Stimulated activated CD8-positive, alpha-beta memory T cell treated with anti-CD3 and anti-CD28 coated beads, Interleukin-12 subunit alpha, Interleukin-12 subunit beta, amount 100 ng/mL, for 1 hour (primary cell): ENCODE results near the gene PRPF8.
"Not testable (repeated sequence)": the region's sequence is repeated elsewhere in the genome, so short reads cannot be mapped to it uniquely, and the experiment has no call there.

Experiments used
- DNase-seq: peaks from one replicate; pipeline ENCODE4 v3.0.0-alpha.2; 2020; ENCODE audit warnings: low read depth

Gene PRPF8

GRCh38 chr17:1716076-1716911 is 31.6 kb upstream of the PRPF8 start:
- DNase-seq = peak; percentile 99

GRCh38 chr17:1715803-1716075 is 31.1 kb upstream of the PRPF8 start:
- no peak for DNase-seq

- DNase-seq = peak; percentile 25
Measured at GRCh38 chr17:1714980-1715802, 30.5 kb upstream of the PRPF8 start.

GRCh38 chr17:1714427-1714979 is 29.8 kb upstream of the PRPF8 start:
- DNase-seq = no peak

- DNase-seq = no peak
Measured at GRCh38 chr17:1713878-1714426, 29.3 kb upstream of the PRPF8 start.

GRCh38 chr17:1713160-1713877 is 28.7 kb upstream of the PRPF8 start:
- DNase-seq = no peak

GRCh38 chr17:1712271-1712670 is 27.6 kb upstream of the PRPF8 start:
- DNase-seq = no peak

GRCh38 chr17:1711804-1712203 is 27.1 kb upstream of the PRPF8 start:
- no peak for DNase-seq

- DNase-seq = no peak
Measured at GRCh38 chr17:1710807-1711553, 26.3 kb upstream of the PRPF8 start.

GRCh38 chr17:1709971-1710806 is 25.5 kb upstream of the PRPF8 start, which contains the start of gene TLCD2:
TSS of gene TLCD2 (minus strand) at chr17:1710377. CDS start at chr17:1710242, 135 bp downstream.
- no peak for DNase-seq

- no peak for DNase-seq
Measured at GRCh38 chr17:1709403-1709951, 24.8 kb upstream of the PRPF8 start.

- not testable (repeated sequence) for DNase-seq
Measured at GRCh38 chr17:1708791-1709346, 24.2 kb upstream of the PRPF8 start.

- no peak for DNase-seq
Measured at GRCh38 chr17:1707107-1707506, 22.4 kb upstream of the PRPF8 start.

- no peak for DNase-seq
Measured at GRCh38 chr17:1705004-1705403, 20.3 kb upstream of the PRPF8 start.

- no peak for DNase-seq
Measured at GRCh38 chr17:1703063-1703462, 18.4 kb upstream of the PRPF8 start.

GRCh38 chr17:1699891-1700290 is 15.2 kb upstream of the PRPF8 start:
- DNase-seq = not testable (repeated sequence)

- no peak for DNase-seq
Measured at GRCh38 chr17:1697681-1698080, 13.0 kb upstream of the PRPF8 start.

GRCh38 chr17:1695365-1695764 is 10.7 kb upstream of the PRPF8 start:
- no peak for DNase-seq

GRCh38 chr17:1693339-1693738 is 8.7 kb upstream of the PRPF8 start:
- no peak for DNase-seq
